ENCODE measurements around the gene TAOK1. TPM values are rescaled to one million over a fixed set of nuclear protein-coding genes. Genes with fewer than 3 reads are reported as not detected.
A peak's percentile ranks its signal among the peaks of the same experiment; 100 is the strongest.
"Not testable (repeated sequence)": the region's sequence is repeated elsewhere in the genome, so short reads cannot be mapped to it uniquely, and the experiment has no call there.

Gene TAOK1
- 25.7 and 30.2 TPM in 2 replicates for total RNA-seq (2014; rRNA removed; shearing (Covaris generic))

- peak; percentile 95 for DNase-seq (ENCODE audit: low read depth)
Observed at GRCh38 chr17:29389982-29390850, at the start of gene TAOK1. TSS of gene TAOK1 (plus strand) at chr17:29390363. CDS start at chr17:29451549, 61,186 bp downstream.

- DNase-seq (ENCODE audit: low read depth): no peak
Observed at GRCh38 chr17:29341726-29342125, 48.4 kb upstream of the TAOK1 start.

- DNase-seq (ENCODE audit: low read depth): no peak
Observed at GRCh38 chr17:29342158-29342765, 47.9 kb upstream of the TAOK1 start.

- no peak for DNase-seq (ENCODE audit: low read depth)
Observed at GRCh38 chr17:29344201-29344856, 45.8 kb upstream of the TAOK1 start.

GRCh38 chr17:29345066-29345465 lies 45.1 kb upstream of the TAOK1 start:
- DNase-seq (ENCODE audit: low read depth): no peak

- DNase-seq (ENCODE audit: low read depth): not testable (repeated sequence)
Observed at GRCh38 chr17:29345470-29345869, 44.7 kb upstream of the TAOK1 start.

GRCh38 chr17:29346462-29346861 lies 43.7 kb upstream of the TAOK1 start:
- DNase-seq (ENCODE audit: low read depth): no peak

GRCh38 chr17:29347831-29348629 lies 42.1 kb upstream of the TAOK1 start:
- DNase-seq (ENCODE audit: low read depth): peak; percentile 74

- DNase-seq (ENCODE audit: low read depth): no peak
Observed at GRCh38 chr17:29349409-29349808, 40.8 kb upstream of the TAOK1 start.

GRCh38 chr17:29352146-29352545 lies 38.0 kb upstream of the TAOK1 start:
- no peak for DNase-seq (ENCODE audit: low read depth)

GRCh38 chr17:29357232-29357631 lies 32.9 kb upstream of the TAOK1 start:
- no peak for DNase-seq (ENCODE audit: low read depth)

GRCh38 chr17:29357821-29358232 lies 32.3 kb upstream of the TAOK1 start:
- peak; percentile 40 for DNase-seq (ENCODE audit: low read depth)

GRCh38 chr17:29358416-29358815 lies 31.7 kb upstream of the TAOK1 start:
- DNase-seq (ENCODE audit: low read depth): peak; percentile 61

- no peak for DNase-seq (ENCODE audit: low read depth)
Observed at GRCh38 chr17:29359777-29360176, 30.4 kb upstream of the TAOK1 start.

GRCh38 chr17:29363716-29364115 lies 26.4 kb upstream of the TAOK1 start:
- DNase-seq (ENCODE audit: low read depth): no peak

GRCh38 chr17:29364691-29365090 lies 25.5 kb upstream of the TAOK1 start:
- no peak for DNase-seq (ENCODE audit: low read depth)

- DNase-seq (ENCODE audit: low read depth): no peak
Observed at GRCh38 chr17:29368161-29368560, 22.0 kb upstream of the TAOK1 start.

- no peak for DNase-seq (ENCODE audit: low read depth)
Observed at GRCh38 chr17:29368926-29369325, 21.2 kb upstream of the TAOK1 start.

GRCh38 chr17:29369831-29370735 lies 20.1 kb upstream of the TAOK1 start:
- DNase-seq (ENCODE audit: low read depth): peak; percentile 75

GRCh38 chr17:29376667-29377270 lies 13.4 kb upstream of the TAOK1 start:
- peak; percentile 58 for DNase-seq (ENCODE audit: low read depth)

Data from RPMI7951 (cell line).